PFSK-1 (cell line): ENCODE data around the gene CHRNA7.

ENCODE experiments used
- FOXP2 ChIP-seq: optimal IDR thresholded peaks from 2 replicates; pipeline ENCODE3; 2011; ENCODE audit warnings: borderline replicate concordance, control low read depth, inconsistent platforms; ENCODE audit not compliant: insufficient read depth; ENCODE audit errors: extremely low read length, extremely low read depth
- POLR2AphosphoS5 ChIP-seq: IDR thresholded peaks from 2 replicates; pipeline ENCODE4 v1.6.1; 2012; ENCODE audit warnings: low read depth, mild to moderate bottlenecking, control low read depth, low read length, moderate library complexity
- REST ChIP-seq, 2 experiments: IDR thresholded peaks; 2 replicates each; pipeline versions ENCODE4 v1.6.1 to v1.8.0; 2011 to 2012; ENCODE audit warnings: low read depth in 2 of 2, low read length in 2 of 2, control low read depth in 1 of 2, inconsistent platforms in 1 of 2, mild to moderate bottlenecking in 1 of 2, moderate library complexity in 1 of 2; ENCODE audit not compliant: insufficient read depth in 1 of 2
- SIN3A ChIP-seq: IDR thresholded peaks from 2 replicates; pipeline ENCODE4 v1.6.1; 2012; ENCODE audit warnings: mild to moderate bottlenecking, low read length, moderate library complexity, borderline replicate concordance; ENCODE audit not compliant: insufficient read depth
- TAF1 ChIP-seq: IDR thresholded peaks from 2 replicates; pipeline ENCODE4 v1.6.1; 2012; ENCODE audit warnings: low read length, control low read depth, borderline replicate concordance; ENCODE audit not compliant: insufficient read depth

The CHRNA7 gene

DNA sequence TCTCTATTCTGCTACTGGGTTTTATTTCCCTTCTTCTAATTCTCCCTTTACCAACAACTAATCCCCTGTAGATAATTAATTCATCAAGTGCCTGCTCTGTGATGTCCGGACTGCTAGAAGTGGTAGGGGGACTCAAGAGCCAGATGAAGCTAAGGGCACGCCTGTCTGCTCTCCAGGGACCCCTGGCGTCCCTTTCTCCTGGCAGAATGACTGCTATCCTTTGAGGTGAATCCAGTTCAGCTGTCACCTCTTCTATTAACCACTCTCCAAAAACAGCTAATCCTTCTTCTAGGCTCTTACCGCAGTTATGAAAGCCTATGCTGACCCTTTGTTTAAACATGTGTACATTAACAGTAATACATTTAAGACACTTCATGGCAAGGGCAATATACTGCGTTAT is 1.4 kb upstream of the CHRNA7 start:
- no peak for TF ChIP-seq REST (IDR thresholded peaks at IDR 0.05; ENCODE audit: insufficient read depth in 1 of 2, low read depth in 2 of 2, low read length in 2 of 2)
- no peak for TF ChIP-seq SIN3A
- TF ChIP-seq POLR2AphosphoS5 = no peak
- no peak for TF ChIP-seq TAF1
- TF ChIP-seq FOXP2 = no peak

GRCh38 chr15:32029409-32029861 is 880 bp upstream of the CHRNA7 start:
- TF ChIP-seq TAF1 = no peak

GRCh38 chr15:32030795-32031194 is 480 bp downstream of the CHRNA7 start:
- TF ChIP-seq SIN3A = no peak
- TF ChIP-seq TAF1 = no peak
- TF ChIP-seq REST (IDR thresholded peaks at IDR 0.05; ENCODE audit: insufficient read depth in 1 of 2, low read depth in 2 of 2, low read length in 2 of 2) = no peak
- TF ChIP-seq POLR2AphosphoS5 = no peak
- no peak for TF ChIP-seq FOXP2

- TF ChIP-seq REST (IDR thresholded peaks at IDR 0.05; ENCODE audit: insufficient read depth in 1 of 2, low read depth in 2 of 2, low read length in 2 of 2) = no peak
- TF ChIP-seq TAF1 = no peak
- TF ChIP-seq POLR2AphosphoS5 = no peak
- TF ChIP-seq FOXP2 = no peak
- no peak for TF ChIP-seq SIN3A
These were observed 3.0 kb downstream of the CHRNA7 start for GRCh38 chr15:32033186-32033890.

GRCh38 chr15:32034106-32034505 is 3.8 kb downstream of the CHRNA7 start:
- TF ChIP-seq TAF1 (no peak), FOXP2 (no peak), SIN3A (no peak), POLR2AphosphoS5 (no peak)

DNA sequence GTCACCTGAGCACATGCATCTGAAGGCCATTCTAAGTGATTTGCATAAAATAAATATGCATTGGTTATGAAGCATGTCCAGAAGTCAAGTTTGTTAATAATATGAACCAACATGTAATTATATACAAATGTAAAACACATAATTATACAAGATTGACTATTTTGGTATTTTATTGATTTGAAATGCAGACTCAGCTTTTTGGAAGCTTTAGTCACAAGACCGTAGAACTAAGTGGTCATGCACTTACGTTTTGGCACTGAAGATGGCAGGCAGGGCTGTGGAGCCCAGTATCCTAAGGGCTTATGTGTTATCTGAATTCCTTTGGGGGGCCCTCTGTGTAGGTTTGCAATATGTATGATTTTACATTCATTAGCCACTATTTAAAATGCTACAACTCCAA is 5.0 kb downstream of the CHRNA7 start:
- TF ChIP-seq REST (IDR thresholded peaks at IDR 0.05; ENCODE audit: insufficient read depth in 1 of 2, low read depth in 2 of 2, low read length in 2 of 2) = no peak
- TF ChIP-seq SIN3A = no peak
